ENCODE results near the gene FAM81A. TPM values are rescaled to one million over a fixed set of nuclear protein-coding genes. Genes with fewer than 3 reads are reported as not detected.

FAM81A gene
- total RNA-seq, 3 donors from 2014 or later (not counting 1 experiment from before 2014, with no cell fraction given), result 1.0 TPM; not detected in 2

DNA sequence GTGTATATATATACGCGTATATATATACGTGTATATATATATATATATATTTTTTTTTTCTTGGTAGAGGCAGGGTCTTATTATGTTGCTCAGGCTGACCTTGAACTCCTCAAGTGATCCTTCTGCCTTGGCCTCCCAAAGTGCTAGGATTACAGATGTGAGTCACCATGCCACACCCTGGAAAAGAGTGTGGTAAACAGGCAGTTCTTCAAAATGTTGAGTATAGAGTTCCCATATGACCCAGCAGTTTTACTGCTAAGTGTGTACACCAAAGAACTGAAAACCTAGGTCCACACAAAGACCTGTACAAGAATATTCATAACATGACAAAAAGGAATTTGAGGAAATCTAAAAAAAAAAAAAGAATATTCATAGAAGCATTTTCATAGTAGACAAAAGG is 101.8 kb downstream of the FAM81A start:
- no peaks in the 10 kb centered on the region for H3K9me3 ChIP-seq (ENCODE audit: control insufficient read depth, insufficient read depth, low read length)
- H3K4me3 ChIP-seq (ENCODE audit: low read length), result no peak overlapping the region
- Mint-ChIP-seq H3K4me1 (peaks cover 6 to 9% of the 10 kb centered on the region in 2 donors), H3K27ac (no peak overlapping the region), H3K4me3 (no peak overlapping the region), H3K9me3 (no peaks in the 10 kb centered on the region), H3K36me3 (no peaks in the 10 kb centered on the region), H3K27me3 (ENCODE audit: low read depth in 2 of 2) (peaks cover 14 to 20% of the 10 kb centered on the region in 2 donors)
- no peaks in the 10 kb centered on the region for H3K36me3 ChIP-seq (ENCODE audit: control insufficient read depth, insufficient read depth, low read length)
- H3K4me1 ChIP-seq (ENCODE audit: control insufficient read depth, insufficient read depth, low read length), result peaks cover 11% of the 10 kb centered on the region
- H3K27me3 ChIP-seq (ENCODE audit: control insufficient read depth, insufficient read depth, low read length), result no peaks in the 10 kb centered on the region
- WGBS (ENCODE audit: insufficient coverage), result no CpG with 5 or more reads among the region's 3 CpGs
- no peak for DNase-seq
- ATAC-seq, result no peak
- TF ChIP-seq, protein P1, sequence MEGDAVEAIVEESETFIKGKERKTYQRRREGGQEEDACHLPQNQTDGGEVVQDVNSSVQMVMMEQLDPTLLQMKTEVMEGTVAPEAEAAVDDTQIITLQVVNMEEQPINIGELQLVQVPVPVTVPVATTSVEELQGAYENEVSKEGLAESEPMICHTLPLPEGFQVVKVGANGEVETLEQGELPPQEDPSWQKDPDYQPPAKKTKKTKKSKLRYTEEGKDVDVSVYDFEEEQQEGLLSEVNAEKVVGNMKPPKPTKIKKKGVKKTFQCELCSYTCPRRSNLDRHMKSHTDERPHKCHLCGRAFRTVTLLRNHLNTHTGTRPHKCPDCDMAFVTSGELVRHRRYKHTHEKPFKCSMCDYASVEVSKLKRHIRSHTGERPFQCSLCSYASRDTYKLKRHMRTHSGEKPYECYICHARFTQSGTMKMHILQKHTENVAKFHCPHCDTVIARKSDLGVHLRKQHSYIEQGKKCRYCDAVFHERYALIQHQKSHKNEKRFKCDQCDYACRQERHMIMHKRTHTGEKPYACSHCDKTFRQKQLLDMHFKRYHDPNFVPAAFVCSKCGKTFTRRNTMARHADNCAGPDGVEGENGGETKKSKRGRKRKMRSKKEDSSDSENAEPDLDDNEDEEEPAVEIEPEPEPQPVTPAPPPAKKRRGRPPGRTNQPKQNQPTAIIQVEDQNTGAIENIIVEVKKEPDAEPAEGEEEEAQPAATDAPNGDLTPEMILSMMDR (IDR thresholded peaks at IDR 0.05), result no peak
- intact Hi-C loops (cut with micrococcal nuclease), result no loop called here
- no peak overlapping the region for H3K27ac ChIP-seq (ENCODE audit: low read length)

DNA sequence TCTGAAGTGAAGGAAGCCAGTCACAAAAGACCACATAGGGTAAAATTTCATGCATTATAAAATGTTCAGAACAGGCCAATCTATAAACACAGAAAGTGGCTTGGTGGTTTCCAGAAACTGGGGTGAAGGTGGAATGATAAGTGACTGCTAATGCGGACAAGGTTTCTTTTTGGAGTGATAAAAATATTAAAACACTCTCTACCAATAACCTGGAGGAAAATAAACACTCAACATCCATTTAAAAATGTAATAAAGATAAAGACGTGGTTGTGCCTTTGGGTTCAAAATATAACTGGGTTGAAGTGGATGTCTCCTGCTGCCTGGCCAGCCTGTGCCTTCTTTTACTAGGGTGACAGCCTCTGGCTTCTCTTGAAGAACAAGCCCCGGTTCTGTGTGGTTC is 102.7 kb downstream of the FAM81A start:
- ATAC-seq, result no peak
- 100% methylated on average over 1 of the region's 3 CpGs for WGBS (ENCODE audit: insufficient coverage)
- no peak overlapping the region for H3K4me3 ChIP-seq (ENCODE audit: low read length)

DNA sequence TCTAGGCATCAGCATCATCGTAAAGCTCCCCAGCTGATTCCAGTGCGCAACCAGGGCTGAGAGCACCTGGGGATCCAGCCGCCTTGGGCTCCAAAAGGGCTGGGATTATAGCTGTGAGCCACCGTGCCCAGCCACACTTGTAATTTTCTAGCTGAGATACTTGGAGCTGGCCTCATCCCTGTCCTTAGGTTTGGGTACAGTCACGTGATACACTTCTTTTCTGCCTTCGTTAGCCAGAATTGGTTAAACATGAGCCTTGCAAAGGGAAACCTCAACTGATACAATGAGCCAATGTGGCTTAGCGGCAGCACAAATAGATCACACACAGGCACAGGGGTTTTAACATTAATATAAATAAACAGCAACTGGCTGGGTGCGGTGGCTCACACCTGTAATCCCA is 103.8 kb downstream of the FAM81A start:
- H3K4me1 Mint-ChIP-seq, result peaks cover 6 to 9% of the 10 kb centered on the region in 2 donors
- H3K4me3 Mint-ChIP-seq, result no peak overlapping the region
- H3K4me1 ChIP-seq (ENCODE audit: control insufficient read depth, insufficient read depth, low read length), result peaks cover 11% of the 10 kb centered on the region
- no peaks in the 10 kb centered on the region for H3K9me3 ChIP-seq (ENCODE audit: control insufficient read depth, insufficient read depth, low read length)
- no peak for DNase-seq
- no peak overlapping the region for H3K4me3 ChIP-seq (ENCODE audit: low read length)
- no peak overlapping the region for H3K27ac ChIP-seq (ENCODE audit: low read length)
- no peak for ATAC-seq
- no peaks in the 10 kb centered on the region for H3K9me3 Mint-ChIP-seq
- no peak overlapping the region for H3K27ac Mint-ChIP-seq
- H3K36me3 Mint-ChIP-seq, result no peaks in the 10 kb centered on the region
- 90% methylated on average over 8 of the region's 8 CpGs for WGBS (ENCODE audit: insufficient coverage)
- intact Hi-C loops (cut with micrococcal nuclease), result no loop called here
- H3K36me3 ChIP-seq (ENCODE audit: control insufficient read depth, insufficient read depth, low read length), result no peaks in the 10 kb centered on the region
- peaks cover 10 to 20% of the 10 kb centered on the region in 2 donors for H3K27me3 Mint-ChIP-seq (ENCODE audit: low read depth in 2 of 2)
- H3K27me3 ChIP-seq (ENCODE audit: control insufficient read depth, insufficient read depth, low read length), result no peaks in the 10 kb centered on the region
- TF ChIP-seq, protein P1 (IDR thresholded peaks at IDR 0.05), result no peak

More for the DNA sequence above, 102.7 kb downstream of the FAM81A start:
- Mint-ChIP-seq H3K27ac (no peak overlapping the region), H3K4me1 (peaks cover 6 to 9% of the 10 kb centered on the region in 2 donors), H3K27me3 (ENCODE audit: low read depth in 2 of 2) (peaks cover 10 to 13% of the 10 kb centered on the region in 2 donors), H3K4me3 (no peak overlapping the region), H3K9me3 (no peaks in the 10 kb centered on the region), H3K36me3 (no peaks in the 10 kb centered on the region)
- H3K27ac ChIP-seq (ENCODE audit: low read length), result no peak overlapping the region
- H3K27me3 ChIP-seq (ENCODE audit: control insufficient read depth, insufficient read depth, low read length), result no peaks in the 10 kb centered on the region
- intact Hi-C loops (cut with micrococcal nuclease), result no loop called here
- peaks cover 11% of the 10 kb centered on the region for H3K4me1 ChIP-seq (ENCODE audit: control insufficient read depth, insufficient read depth, low read length)
- H3K9me3 ChIP-seq (ENCODE audit: control insufficient read depth, insufficient read depth, low read length), result no peaks in the 10 kb centered on the region
- no peaks in the 10 kb centered on the region for H3K36me3 ChIP-seq (ENCODE audit: control insufficient read depth, insufficient read depth, low read length)
- no peak for DNase-seq
- TF ChIP-seq, protein P1 (IDR thresholded peaks at IDR 0.05), result no peak
